ENCODE data around the gene C4orf50. TPM values are rescaled to one million over a fixed set of nuclear protein-coding genes. Genes with fewer than 3 reads are reported as not detected.
A peak's percentile ranks its signal among the peaks of the same experiment; 100 is the strongest.

The C4orf50 gene
- polyA plus RNA-seq, 4 donors: 0.04 to 0.49 TPM; not detected in 2

DNA sequence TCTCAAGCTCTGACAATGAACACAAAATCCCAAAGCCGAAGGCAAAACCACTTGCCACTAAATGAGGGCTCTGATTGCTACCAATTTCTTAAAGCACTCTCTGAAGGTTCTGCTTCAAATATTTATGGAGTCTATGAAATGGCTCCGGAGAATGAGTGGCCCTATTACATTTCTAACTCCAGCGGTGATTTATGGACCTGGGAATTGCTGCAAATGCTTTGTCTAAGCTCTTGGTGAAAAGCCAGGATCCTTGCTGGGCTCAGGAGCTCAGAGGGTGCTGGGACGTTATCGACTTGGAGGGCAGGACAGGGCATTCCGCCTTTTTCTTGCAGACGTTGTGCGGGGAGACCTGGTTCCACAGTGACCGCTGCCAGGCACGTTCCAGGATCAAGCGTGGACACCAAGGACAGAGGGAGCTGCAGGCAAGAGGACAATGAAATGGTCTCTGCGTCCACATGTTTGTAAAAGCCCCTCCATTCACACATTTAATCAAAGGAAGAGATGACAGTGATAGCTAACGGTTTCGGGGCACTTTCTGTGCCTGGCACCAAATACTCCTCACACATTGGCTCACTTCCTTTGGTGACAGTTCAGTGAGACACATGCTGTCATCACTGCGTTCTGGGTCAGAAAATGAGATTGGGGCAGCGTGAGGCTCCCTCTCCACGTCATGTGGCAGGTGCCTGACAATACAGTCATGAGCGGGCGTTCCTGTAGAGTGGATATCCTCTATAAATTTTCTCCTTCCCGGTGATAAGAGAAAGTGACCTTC is 58.8 kb downstream of the C4orf50 start:
- Histone ChIP-seq H3K36me3 (ENCODE audit: control insufficient read depth in 3 of 3, insufficient read depth in 2 of 3, low read depth in 1 of 3, low read length in 3 of 3) (no peaks in the 10 kb centered on the region), H3K4me3 (ENCODE audit: low read depth in 1 of 3, low read length in 3 of 3) (no peak overlapping the region), H3K27me3 (ENCODE audit: control insufficient read depth in 3 of 3, insufficient read depth in 3 of 3, low read length in 3 of 3) (no peaks in the 10 kb centered on the region), H3K27ac (ENCODE audit: low read depth in 1 of 3, low read length in 2 of 3) (no peak overlapping the region), H3K9me3 (ENCODE audit: control insufficient read depth in 2 of 2, insufficient read depth in 1 of 2, low read depth in 1 of 2, low read length in 1 of 2) (no peaks in the 10 kb centered on the region), H3K4me1 (ENCODE audit: control insufficient read depth in 3 of 3, insufficient read depth in 2 of 3, low read depth in 1 of 3, low read length in 2 of 3) (no peaks in the 10 kb centered on the region)
- DNase-seq (no peak), FAIRE-seq (no peak)
- 75 to 77% (median 77%) methylated on average over 20 of the region's 20 CpGs for WGBS, 3 donors

DNA sequence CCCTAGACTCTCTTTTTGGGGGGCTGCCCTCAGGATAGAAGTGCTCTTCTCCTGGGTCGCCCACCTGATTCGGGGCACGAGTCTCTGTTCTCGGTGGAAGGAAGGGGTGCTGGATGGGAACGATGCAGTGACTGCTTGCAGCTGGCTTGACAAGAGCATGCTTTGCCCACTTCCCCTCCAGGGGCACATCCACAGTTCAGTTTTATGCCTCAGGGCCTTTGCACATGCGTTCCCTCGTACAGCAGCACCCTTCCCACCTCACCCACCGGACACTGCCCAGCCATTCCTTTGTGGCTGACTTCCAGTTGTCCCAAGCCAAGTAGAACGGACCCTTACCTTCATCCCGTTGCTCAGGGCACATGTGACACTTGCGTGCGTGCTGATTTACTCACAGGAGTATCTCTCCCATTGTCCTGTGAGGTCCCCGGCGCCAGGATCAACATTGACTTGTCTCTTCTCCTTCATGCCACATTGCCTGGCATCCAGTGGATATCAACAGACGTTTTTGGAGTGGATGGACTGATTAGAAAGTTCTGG is 60.0 kb downstream of the C4orf50 start:
- H3K27me3 ChIP-seq (ENCODE audit: control insufficient read depth in 3 of 3, insufficient read depth in 3 of 3, low read length in 3 of 3): no peaks in the 10 kb centered on the region
- no peak overlapping the region for H3K27ac ChIP-seq (ENCODE audit: low read depth in 1 of 3, low read length in 2 of 3)
- no peak overlapping the region for H3K4me3 ChIP-seq (ENCODE audit: low read depth in 1 of 3, low read length in 3 of 3)
- H3K4me1 ChIP-seq (ENCODE audit: control insufficient read depth in 3 of 3, insufficient read depth in 2 of 3, low read depth in 1 of 3, low read length in 2 of 3): no peaks in the 10 kb centered on the region
- H3K9me3 ChIP-seq (ENCODE audit: control insufficient read depth in 2 of 2, insufficient read depth in 1 of 2, low read depth in 1 of 2, low read length in 1 of 2): no peaks in the 10 kb centered on the region
- FAIRE-seq (no peak), DNase-seq (no peak)
- no peaks in the 10 kb centered on the region for H3K36me3 ChIP-seq (ENCODE audit: control insufficient read depth in 3 of 3, insufficient read depth in 2 of 3, low read depth in 1 of 3, low read length in 3 of 3)
- WGBS, 3 donors: 82 to 86% (median 85%) methylated on average over 15 of the region's 15 CpGs

- DNase-seq (no peak), FAIRE-seq (no peak)
- Histone ChIP-seq H3K9me3 (ENCODE audit: control insufficient read depth in 2 of 2, insufficient read depth in 1 of 2, low read depth in 1 of 2, low read length in 1 of 2) (no peaks in the 10 kb centered on the region), H3K36me3 (ENCODE audit: control insufficient read depth in 3 of 3, insufficient read depth in 2 of 3, low read depth in 1 of 3, low read length in 3 of 3) (no peaks in the 10 kb centered on the region), H3K4me3 (ENCODE audit: low read depth in 1 of 3, low read length in 3 of 3) (no peak overlapping the region), H3K27ac (ENCODE audit: low read depth in 1 of 3, low read length in 2 of 3) (no peak overlapping the region), H3K27me3 (ENCODE audit: control insufficient read depth in 3 of 3, insufficient read depth in 3 of 3, low read length in 3 of 3) (no peaks in the 10 kb centered on the region), H3K4me1 (ENCODE audit: control insufficient read depth in 3 of 3, insufficient read depth in 2 of 3, low read depth in 1 of 3, low read length in 2 of 3) (no peaks in the 10 kb centered on the region)
- WGBS, 3 donors: 70 to 75% (median 72%) methylated on average over 15 to 16 of the region's 16 CpGs
Observed at GRCh38 chr4:5957076-5957475, 61.2 kb downstream of the C4orf50 start.

DNA sequence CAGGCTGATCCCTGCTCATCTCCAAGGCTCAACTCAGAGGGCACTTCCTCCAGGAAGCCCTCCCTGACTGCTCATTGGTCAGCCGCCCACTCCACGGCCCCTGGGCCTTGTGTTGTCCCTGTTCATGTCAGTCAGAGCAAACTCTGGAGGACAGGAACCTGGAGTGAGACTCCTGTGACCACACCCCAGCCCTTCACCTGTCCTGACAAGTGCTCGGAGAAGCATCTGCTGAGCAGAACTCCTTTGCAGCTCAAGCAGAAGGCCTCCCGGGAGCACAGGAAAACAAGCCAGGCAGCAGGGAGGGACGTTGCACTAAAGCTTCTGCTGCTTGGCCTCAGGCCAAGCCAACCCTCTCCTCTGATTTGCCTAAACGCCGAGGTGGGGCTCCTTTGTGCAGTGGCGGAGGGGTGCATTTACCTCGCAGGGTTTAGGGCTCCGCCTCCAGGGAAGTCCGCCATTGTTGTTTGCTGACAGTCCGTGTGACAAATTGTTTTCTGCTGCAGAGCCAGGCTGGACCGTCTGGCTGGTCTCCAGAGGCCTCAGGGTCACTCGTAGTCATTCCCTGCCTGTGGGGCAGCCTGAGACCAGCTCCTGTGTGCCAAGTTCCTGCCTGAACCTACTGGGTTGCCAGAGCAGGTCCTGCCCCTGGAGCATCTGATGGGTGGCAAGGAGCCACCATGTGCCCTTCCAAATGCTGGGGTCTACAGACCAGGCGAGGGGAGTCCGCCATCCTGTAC is 61.8 kb downstream of the C4orf50 start:
- WGBS, 3 donors: 23 to 27% (median 24%) methylated on average over 16 of the region's 16 CpGs
- H3K27me3 ChIP-seq (ENCODE audit: control insufficient read depth in 3 of 3, insufficient read depth in 3 of 3, low read length in 3 of 3): no peaks in the 10 kb centered on the region
- no peaks in the 10 kb centered on the region for H3K4me1 ChIP-seq (ENCODE audit: control insufficient read depth in 3 of 3, insufficient read depth in 2 of 3, low read depth in 1 of 3, low read length in 2 of 3)
- H3K4me3 ChIP-seq (ENCODE audit: low read depth in 1 of 3, low read length in 3 of 3): no peak overlapping the region
- no peaks in the 10 kb centered on the region for H3K36me3 ChIP-seq (ENCODE audit: control insufficient read depth in 3 of 3, insufficient read depth in 2 of 3, low read depth in 1 of 3, low read length in 3 of 3)
- no peak overlapping the region for H3K27ac ChIP-seq (ENCODE audit: low read depth in 1 of 3, low read length in 2 of 3)
- FAIRE-seq (no peak), DNase-seq (peak in 1 of 2 donors; percentile 8)
- no peaks in the 10 kb centered on the region for H3K9me3 ChIP-seq (ENCODE audit: control insufficient read depth in 2 of 2, insufficient read depth in 1 of 2, low read depth in 1 of 2, low read length in 1 of 2)

DNA sequence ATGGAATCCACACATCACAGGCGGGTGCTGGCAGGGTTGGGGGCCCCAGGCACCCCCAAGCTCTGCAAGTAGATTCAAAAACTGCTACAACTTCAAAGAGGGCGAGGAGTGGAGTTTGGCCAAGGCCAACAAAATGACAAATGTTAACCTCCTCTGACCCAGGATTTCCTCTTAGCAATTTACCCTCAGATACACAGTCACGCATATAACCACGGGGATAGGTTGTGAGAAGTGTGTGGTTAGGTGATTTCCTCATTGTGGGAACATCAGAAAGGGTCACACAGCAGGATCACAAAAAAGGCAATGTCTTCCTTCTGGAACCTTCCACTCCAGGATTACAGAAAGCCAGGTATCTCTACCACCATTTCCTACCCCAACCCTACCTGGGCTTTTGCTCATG is 62.4 kb downstream of the C4orf50 start:
- no peaks in the 10 kb centered on the region for H3K4me1 ChIP-seq (ENCODE audit: control insufficient read depth in 3 of 3, insufficient read depth in 2 of 3, low read depth in 1 of 3, low read length in 2 of 3)
- H3K36me3 ChIP-seq (ENCODE audit: control insufficient read depth in 3 of 3, insufficient read depth in 2 of 3, low read depth in 1 of 3, low read length in 3 of 3): no peaks in the 10 kb centered on the region
- WGBS, 3 donors: 18 to 42% (median 28%) methylated on average over 4 of the region's 4 CpGs
- no peaks in the 10 kb centered on the region for H3K27me3 ChIP-seq (ENCODE audit: control insufficient read depth in 3 of 3, insufficient read depth in 3 of 3, low read length in 3 of 3)
- no peak overlapping the region for H3K27ac ChIP-seq (ENCODE audit: low read depth in 1 of 3, low read length in 2 of 3)
- no peaks in the 10 kb centered on the region for H3K9me3 ChIP-seq (ENCODE audit: control insufficient read depth in 2 of 2, insufficient read depth in 1 of 2, low read depth in 1 of 2, low read length in 1 of 2)
- DNase-seq (no peak), FAIRE-seq (no peak)
- no peak overlapping the region for H3K4me3 ChIP-seq (ENCODE audit: low read depth in 1 of 3, low read length in 3 of 3)

DNA sequence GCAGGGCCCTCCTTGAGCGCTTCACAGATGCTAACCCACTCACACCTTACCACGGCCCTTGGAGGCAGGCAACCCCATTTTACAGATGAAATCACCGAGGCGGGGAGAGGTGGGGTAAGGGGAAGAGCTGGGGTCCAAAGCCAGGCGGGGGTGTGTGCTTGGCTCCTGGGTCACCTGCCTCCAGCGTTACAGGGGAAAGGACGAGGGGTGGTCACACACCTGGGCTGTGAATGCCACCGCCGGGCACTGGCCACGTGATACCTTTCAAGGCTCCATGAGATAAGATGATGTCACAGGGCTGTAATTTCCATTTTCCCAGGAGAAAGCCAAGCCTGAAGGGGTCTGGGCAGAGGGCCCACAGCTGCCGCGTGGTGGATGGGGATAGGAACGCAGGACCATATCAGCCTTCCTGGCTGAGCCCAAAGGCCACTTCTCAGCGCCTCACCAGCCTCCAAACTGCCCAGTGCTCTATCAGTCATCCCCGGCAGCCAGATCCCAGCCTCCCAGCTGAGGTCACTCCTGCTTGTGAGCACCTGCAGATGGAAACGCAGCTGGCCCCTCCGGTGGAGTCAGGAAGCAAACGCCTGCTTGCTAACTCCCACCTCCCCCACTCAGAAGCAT is 62.9 kb downstream of the C4orf50 start:
- no peaks in the 10 kb centered on the region for H3K4me1 ChIP-seq (ENCODE audit: control insufficient read depth in 3 of 3, insufficient read depth in 2 of 3, low read depth in 1 of 3, low read length in 2 of 3)
- FAIRE-seq (no peak), DNase-seq (peak in 1 of 2 donors; percentile 8)
- no peaks in the 10 kb centered on the region for H3K27me3 ChIP-seq (ENCODE audit: control insufficient read depth in 3 of 3, insufficient read depth in 3 of 3, low read length in 3 of 3)
- no peaks in the 10 kb centered on the region for H3K9me3 ChIP-seq (ENCODE audit: control insufficient read depth in 2 of 2, insufficient read depth in 1 of 2, low read depth in 1 of 2, low read length in 1 of 2)
- H3K4me3 ChIP-seq (ENCODE audit: low read depth in 1 of 3, low read length in 3 of 3): no peak overlapping the region
- no peak overlapping the region for H3K27ac ChIP-seq (ENCODE audit: low read depth in 1 of 3, low read length in 2 of 3)
- WGBS, 3 donors: 47 to 59% (median 58%) methylated on average over 18 of the region's 18 CpGs
- H3K36me3 ChIP-seq (ENCODE audit: control insufficient read depth in 3 of 3, insufficient read depth in 2 of 3, low read depth in 1 of 3, low read length in 3 of 3): no peaks in the 10 kb centered on the region

DNA sequence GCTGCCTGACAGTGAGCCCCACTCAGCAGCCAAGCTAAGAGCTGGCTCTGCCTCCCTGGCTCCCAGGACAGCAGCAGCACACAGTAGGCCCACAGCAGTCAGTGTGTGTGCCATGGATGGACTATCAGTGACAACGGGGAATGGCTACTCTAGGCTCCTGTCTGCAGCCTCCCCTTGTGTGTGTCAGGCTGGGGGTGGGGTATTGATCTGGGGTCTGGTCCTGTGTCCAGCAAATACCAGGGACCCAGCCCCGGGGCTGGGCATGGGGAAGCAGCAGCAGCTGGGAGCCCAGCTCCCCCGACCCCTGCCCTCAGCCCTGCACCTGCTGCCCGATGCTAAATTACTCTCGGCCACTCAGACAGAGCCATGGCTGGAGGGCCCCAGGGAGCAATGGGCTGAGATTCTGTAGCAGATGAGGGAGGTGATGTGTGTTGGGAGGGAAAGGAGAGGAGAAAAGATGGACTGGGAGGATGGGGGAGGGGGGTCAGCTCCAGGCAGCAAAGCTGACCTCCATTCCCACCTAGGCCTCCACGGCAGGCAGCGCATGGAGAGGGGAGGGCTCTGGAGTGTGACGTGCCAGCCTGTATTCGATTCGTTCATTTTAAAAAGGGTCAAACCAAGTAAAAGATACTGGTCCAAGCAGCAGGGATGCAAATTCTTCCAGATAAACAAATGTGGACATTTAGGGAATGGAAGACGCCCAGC is 64.0 kb downstream of the C4orf50 start:
- no peak for FAIRE-seq

More for the DNA sequence above, 64.0 kb downstream of the C4orf50 start:
- Histone ChIP-seq H3K4me3 (ENCODE audit: low read depth in 1 of 3, low read length in 3 of 3) (no peak overlapping the region), H3K9me3 (ENCODE audit: control insufficient read depth in 2 of 2, insufficient read depth in 1 of 2, low read depth in 1 of 2, low read length in 1 of 2) (no peaks in the 10 kb centered on the region), H3K27ac (ENCODE audit: low read depth in 1 of 3, low read length in 2 of 3) (no peak overlapping the region), H3K27me3 (ENCODE audit: control insufficient read depth in 3 of 3, insufficient read depth in 3 of 3, low read length in 3 of 3) (no peaks in the 10 kb centered on the region), H3K36me3 (ENCODE audit: control insufficient read depth in 3 of 3, insufficient read depth in 2 of 3, low read depth in 1 of 3, low read length in 3 of 3) (no peaks in the 10 kb centered on the region), H3K4me1 (ENCODE audit: control insufficient read depth in 3 of 3, insufficient read depth in 2 of 3, low read depth in 1 of 3, low read length in 2 of 3) (no peaks in the 10 kb centered on the region)
- 65 to 81% (median 73%) methylated on average over 11 of the region's 11 CpGs for WGBS, 3 donors
- no peak for DNase-seq
